HG03045 (cell line): Measurements from ENCODE around the gene PPP1R12C.

Experiments used
- ATAC-seq: cut with Tn5 transposase; IDR thresholded peaks from one replicate; pipeline ENCODE4 v1.9.1; 2021; ENCODE audit warnings: mild to moderate bottlenecking, moderate library complexity; ENCODE audit not compliant: unreplicated experiment

Gene PPP1R12C

GRCh38 chr19:55146705-55147273 lies 29.4 kb upstream of the PPP1R12C start:
- no peak for ATAC-seq

GRCh38 chr19:55146078-55146704 lies 28.8 kb upstream of the PPP1R12C start:
- ATAC-seq, result no peak

GRCh38 chr19:55145232-55145631 lies 27.8 kb upstream of the PPP1R12C start:
- no peak for ATAC-seq

GRCh38 chr19:55141696-55142095 lies 24.3 kb upstream of the PPP1R12C start:
- no peak for ATAC-seq

- ATAC-seq, result no peak
Observed at GRCh38 chr19:55137915-55138314, 20.5 kb upstream of the PPP1R12C start.

GRCh38 chr19:55136399-55137102 lies 19.1 kb upstream of the PPP1R12C start:
- no peak for ATAC-seq

- no peak for ATAC-seq
Observed at GRCh38 chr19:55134736-55135135, 17.3 kb upstream of the PPP1R12C start.

- ATAC-seq, result no peak
Observed at GRCh38 chr19:55133639-55134444, 16.4 kb upstream of the PPP1R12C start.

GRCh38 chr19:55132453-55133129 lies 15.2 kb upstream of the PPP1R12C start:
- no peak for ATAC-seq

GRCh38 chr19:55131421-55131820 lies 14.0 kb upstream of the PPP1R12C start:
- no peak for ATAC-seq

GRCh38 chr19:55119053-55119452 lies 1.6 kb upstream of the PPP1R12C start:
- ATAC-seq, result no peak

GRCh38 chr19:55118401-55118991 lies 1.1 kb upstream of the PPP1R12C start:
- no peak for ATAC-seq

GRCh38 chr19:55117663-55118391 lies 390 bp upstream of the PPP1R12C start:
- peak; percentile 83 for ATAC-seq

- ATAC-seq, result no peak
Observed at GRCh38 chr19:55116232-55116858, 1.1 kb downstream of the PPP1R12C start.

GRCh38 chr19:55115446-55116065 lies 1.9 kb downstream of the PPP1R12C start:
- ATAC-seq, result no peak

- no peak for ATAC-seq
Observed at GRCh38 chr19:55114566-55115145, 2.8 kb downstream of the PPP1R12C start.

GRCh38 chr19:55113570-55114039 lies 3.8 kb downstream of the PPP1R12C start:
- ATAC-seq, result no peak

GRCh38 chr19:55112777-55113569 lies 4.5 kb downstream of the PPP1R12C start:
- no peak for ATAC-seq
